Adrenal gland (tissue), 12 donors: ENCODE data around the gene CD72. TPM values are rescaled to one million over a fixed set of nuclear protein-coding genes. Genes with fewer than 3 reads are reported as not detected.
A peak's percentile ranks its signal among the peaks of the same experiment; 100 is the strongest.

Source experiments
- DNase-seq, 7 donors: peaks; one replicate each; pipeline ENCODE4 v3.0.0-alpha.2; 2019 to 2020
- H3K27ac ChIP-seq, 5 donors: fragments of 200-600 bp; sonication (generic) in 4 of 5; 1 replicate in 3 of 5; 2 replicates in 2 of 5; pipeline versions ENCODE4 v1.5.1 to v1.8.0; 2016 to 2020; ENCODE audit warnings: mild to moderate bottlenecking in 1 of 5
- H3K27me3 ChIP-seq: fragments of 200-600 bp; 2 replicates; pipeline ENCODE4 v1.8.0; 2021
- H3K36me3 ChIP-seq, 2 donors: fragments of 200-600 bp; replicated peaks in 1 of 2; 1 replicate in 1 of 2; 2 replicates in 1 of 2; pipeline versions ENCODE4 v1.5.1 to v1.8.0; 2018 to 2022
- H3K4me1 ChIP-seq, 2 donors: fragments of 200-600 bp; replicated peaks in 1 of 2; 1 replicate in 1 of 2; 2 replicates in 1 of 2; pipeline versions ENCODE4 v1.5.1 to v1.8.0; 2018 to 2021
- H3K4me3 ChIP-seq, 4 donors: fragments of 200-600 bp; sonication (generic) in 3 of 4; one replicate each; pipeline ENCODE4 v1.5.1; 2016 to 2018
- H3K9me3 ChIP-seq, 3 donors: fragments of 200-600 bp; sonication (generic) in 1 of 3; replicated peaks in 1 of 3; 1 replicate in 2 of 3; 2 replicates in 1 of 3; pipeline versions ENCODE4 v1.5.1 to v1.8.0; 2016 to 2021
- POLR2A ChIP-seq, 2 donors: fragments of 450-650 bp; IDR thresholded peaks; one replicate each; pipeline ENCODE4 v1.6.1; 2017; ENCODE audit warnings: antibody characterized with exemption in 2 of 2, mild to moderate bottlenecking in 2 of 2, moderate library complexity in 1 of 2
- WGBS, 4 donors: extraction: QIAGEN DNeasy Blood & Tissue Kit in 2 of 4; methylation state at CpG; one replicate each; pipeline versions ENCODE4 v1.1.5 to v1.1.7; 2013 to 2017; 5-methylcytosine and 5-hydroxymethylcytosine counted together
- intact Hi-C, 2 donors: fragments of 100-400 bp; cut with DNase I; formaldehyde crosslinking; loops; one replicate each; pipeline versions ENCODE4 v1.14.1 to v1.15.0; 2022 to 2023
- polyA plus RNA-seq, 3 donors: library from polyadenylated mRNA; stranded (reverse); fragments of 200-250 nt in 2 of 3; fragments of 350-450 nt in 1 of 3; fragmentation: Illumina TruSeq in 1 of 3; extraction: RNeasy Lipid Tissue Mini Kit (QIAGEN cat#74804) in 1 of 3; gene quantifications; one replicate each; pipeline ENCODE4 v1.2.3, GENCODE V29; 2013 to 2014
- total RNA-seq, 9 donors: library from RNA; depleted of rRNA in 4 of 9; stranded (reverse); fragments of >200 nt in 4 of 9; fragments of 120-200 nt in 1 of 9; fragmentation: NEBNext Ultra II Directional in 1 of 9; extraction: Animal tissue kit (Norgen Biotek cat#: 25700) in 1 of 9; gene quantifications; one replicate each; pipeline versions ENCODE4 v1.1.0 to v1.2.4, GENCODE V29; 2013 to 2023
- TF ChIP-seq, protein P1 (sequence below), 6 experiments: fragments of 450-650 bp in 4 of 6; fragments of 200-600 bp in 2 of 6; sonication (generic) in 1 of 6; IDR thresholded peaks; 1 replicate in 5 of 6; 2 replicates in 1 of 6; pipeline versions ENCODE4 v1.5.1 to v1.8.0; 2016 to 2021; ENCODE audit warnings: antibody characterized with exemption in 6 of 6, mild to moderate bottlenecking in 2 of 6, moderate library complexity in 1 of 6
- donor health status: healthy with polysubstance abuse.
- donor health status: Bipolar disorder and iron deficiency.
- donor health status: DM: yes; HTN: yes; CAD: no.
- donor health status: DM: no; HTN: no; CAD: no.
- donor health status: DM: no; HTN: no; CAD: no.
- donor health status: DM: yes; HTN: yes; CAD: no.

Gene CD72
- total and polyA plus RNA-seq, 12 donors = 0.69 to 18.5 (median 4.3) TPM

DNA sequence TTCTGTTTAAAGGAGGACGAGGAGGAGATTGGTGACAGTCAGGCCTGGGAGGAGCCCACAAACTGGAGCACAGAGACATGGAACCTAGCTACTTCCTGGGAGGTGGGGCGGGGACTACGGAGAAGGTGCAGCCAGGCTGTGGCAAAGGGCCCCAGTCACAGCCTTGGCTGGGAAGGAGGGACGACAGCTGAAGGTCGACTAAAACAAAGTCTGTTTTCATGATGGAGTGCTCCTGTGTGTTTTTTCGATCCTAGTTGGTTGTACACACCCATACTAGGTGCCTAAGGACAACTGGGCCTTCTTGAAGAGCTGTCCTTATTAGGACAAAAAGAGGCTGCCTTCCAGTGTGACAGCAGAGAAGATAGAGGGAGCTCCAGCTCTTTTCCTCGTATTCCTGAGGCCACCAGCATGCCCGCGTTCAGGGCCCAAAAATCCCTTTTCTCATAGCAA lies 42.8 kb upstream of the CD72 start:
- Histone ChIP-seq H3K36me3 (peaks cover 0 to 4% of the 10 kb centered on the region in 2 donors), H3K27ac (peak overlapping the region in 3 of 5 donors; percentile 36 to 97 (median 74)), H3K9me3 (no peaks in the 10 kb centered on the region), H3K4me1 (peaks cover 18 to 44% of the 10 kb centered on the region in 2 donors), H3K27me3 (no peaks in the 10 kb centered on the region), H3K4me3 (no peak overlapping the region)
- WGBS, 4 donors = 28 to 39% (median 33%) methylated on average over 9 of the region's 9 CpGs
- TF ChIP-seq, protein P1, sequence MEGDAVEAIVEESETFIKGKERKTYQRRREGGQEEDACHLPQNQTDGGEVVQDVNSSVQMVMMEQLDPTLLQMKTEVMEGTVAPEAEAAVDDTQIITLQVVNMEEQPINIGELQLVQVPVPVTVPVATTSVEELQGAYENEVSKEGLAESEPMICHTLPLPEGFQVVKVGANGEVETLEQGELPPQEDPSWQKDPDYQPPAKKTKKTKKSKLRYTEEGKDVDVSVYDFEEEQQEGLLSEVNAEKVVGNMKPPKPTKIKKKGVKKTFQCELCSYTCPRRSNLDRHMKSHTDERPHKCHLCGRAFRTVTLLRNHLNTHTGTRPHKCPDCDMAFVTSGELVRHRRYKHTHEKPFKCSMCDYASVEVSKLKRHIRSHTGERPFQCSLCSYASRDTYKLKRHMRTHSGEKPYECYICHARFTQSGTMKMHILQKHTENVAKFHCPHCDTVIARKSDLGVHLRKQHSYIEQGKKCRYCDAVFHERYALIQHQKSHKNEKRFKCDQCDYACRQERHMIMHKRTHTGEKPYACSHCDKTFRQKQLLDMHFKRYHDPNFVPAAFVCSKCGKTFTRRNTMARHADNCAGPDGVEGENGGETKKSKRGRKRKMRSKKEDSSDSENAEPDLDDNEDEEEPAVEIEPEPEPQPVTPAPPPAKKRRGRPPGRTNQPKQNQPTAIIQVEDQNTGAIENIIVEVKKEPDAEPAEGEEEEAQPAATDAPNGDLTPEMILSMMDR (IDR thresholded peaks at IDR 0.05) = peak; percentile 38 to 58 (median 50)
- no peak for TF ChIP-seq POLR2A (IDR thresholded peaks at IDR 0.05)
- DNase-seq = peak in 5 of 7 donors; percentile 55 to 72 (median 56)
- intact Hi-C loops = loop anchor here in 1 of 2 donors (5.0 kb wide), 2 partner anchors 36 to 71 kb away; partner anchors contain the start of genes CREB3 and TLN1

DNA sequence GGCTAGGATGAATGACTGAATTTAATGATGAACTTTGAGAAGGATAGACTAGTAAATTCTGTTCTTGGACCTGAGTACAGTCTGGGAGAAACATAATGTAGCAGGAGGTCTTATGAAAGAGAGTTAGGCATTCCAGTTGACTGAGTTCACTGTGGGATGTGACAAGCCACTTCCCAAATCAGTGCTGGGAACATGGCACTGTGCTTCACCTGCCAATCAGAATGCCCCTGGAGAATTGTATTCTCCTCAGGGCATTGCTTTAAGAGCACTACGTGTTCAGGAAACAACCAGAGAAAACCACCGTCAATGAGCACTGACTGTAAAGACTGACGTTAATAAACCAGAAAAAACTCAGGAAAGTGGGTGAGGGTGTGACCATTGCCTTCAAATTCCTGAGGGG lies 41.1 kb upstream of the CD72 start:
- Histone ChIP-seq H3K27ac (peak overlapping the region in 4 of 5 donors; percentile 88 to 97 (median 96)), H3K36me3 (peaks cover 0 to 4% of the 10 kb centered on the region in 2 donors), H3K4me1 (peaks cover 6 to 31% of the 10 kb centered on the region in 2 donors), H3K27me3 (no peaks in the 10 kb centered on the region), H3K9me3 (no peaks in the 10 kb centered on the region), H3K4me3 (peak overlapping the region in 1 of 4 donors; percentile 78)
- intact Hi-C loops = no loop called here
- no peak for TF ChIP-seq POLR2A (IDR thresholded peaks at IDR 0.05)
- TF ChIP-seq, protein P1 (IDR thresholded peaks at IDR 0.05) = no peak
- DNase-seq = peak in 2 of 7 donors; percentile 16 to 28
- WGBS, 4 donors = 62 to 75% (median 64%) methylated on average over 3 of the region's 3 CpGs

DNA sequence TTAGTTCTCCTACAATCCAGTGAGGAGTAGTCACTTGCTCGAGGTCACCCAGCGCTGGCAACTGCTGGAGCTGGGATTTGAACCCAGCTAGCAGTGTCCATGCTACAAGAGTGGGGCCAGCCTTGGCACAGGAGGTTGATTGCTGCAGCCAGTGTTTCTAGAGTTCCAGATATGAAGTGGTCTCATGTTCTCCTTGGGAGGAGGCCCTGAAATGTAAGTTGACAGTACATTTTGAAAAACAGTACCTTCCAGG lies 40.7 kb upstream of the CD72 start:
- TF ChIP-seq, protein P1 (IDR thresholded peaks at IDR 0.05) = no peak
- TF ChIP-seq POLR2A (IDR thresholded peaks at IDR 0.05) = no peak
- Histone ChIP-seq H3K4me3 (peak overlapping the region in 3 of 4 donors; percentile 53 to 82 (median 78)), H3K27me3 (no peaks in the 10 kb centered on the region), H3K4me1 (peaks cover 6 to 31% of the 10 kb centered on the region in 2 donors), H3K9me3 (no peaks in the 10 kb centered on the region), H3K27ac (peak overlapping the region; percentile 80 to 97 (median 95)), H3K36me3 (peaks cover 0 to 4% of the 10 kb centered on the region in 2 donors)
- peak in 5 of 7 donors; percentile 64 to 80 (median 71) for DNase-seq
- intact Hi-C loops = no loop called here
- 0 to 3% (median 0%) methylated on average over 2 of the region's 2 CpGs for WGBS, 4 donors

DNA sequence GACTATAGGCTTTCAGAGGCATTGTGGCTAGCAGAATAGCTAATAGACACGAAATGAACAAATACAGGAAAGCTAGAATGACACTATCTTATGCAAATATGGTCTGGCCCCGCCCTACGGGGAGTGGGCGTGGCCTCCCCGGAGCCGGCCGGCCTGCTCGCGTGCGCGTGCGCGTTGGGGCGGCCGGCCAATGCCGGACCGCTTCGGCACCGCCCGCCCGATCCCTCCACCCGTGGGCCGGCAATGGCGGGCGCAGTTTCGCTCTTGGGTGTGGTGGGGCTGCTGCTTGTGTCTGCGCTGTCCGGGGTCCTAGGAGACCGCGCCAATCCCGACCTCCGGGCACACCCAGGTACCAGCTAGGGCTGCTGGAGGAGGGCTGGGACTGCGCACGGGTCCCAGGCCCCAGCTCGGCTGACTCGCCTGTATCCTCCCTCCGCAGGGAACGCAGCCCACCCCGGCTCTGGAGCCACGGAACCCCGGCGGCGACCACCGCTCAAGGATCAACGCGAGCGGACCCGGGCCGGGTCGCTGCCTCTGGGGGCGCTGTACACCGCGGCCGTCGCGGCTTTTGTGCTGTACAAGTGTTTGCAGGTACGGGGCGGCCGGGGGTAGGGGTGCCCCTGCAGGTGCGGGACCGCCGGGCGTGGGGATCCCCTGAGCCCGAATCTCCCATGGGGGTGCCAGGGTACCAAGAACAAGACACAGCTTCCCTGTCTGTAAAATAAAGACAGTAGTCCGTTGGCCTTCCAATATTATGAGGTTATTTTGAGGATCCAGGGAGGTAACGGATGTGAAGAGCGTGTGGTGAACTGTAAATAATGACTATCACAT lies 40.1 kb upstream of the CD72 start, which contains the start of gene CCDC107:
Gene CCDC107 (plus strand): TSS at position 156 of the 831 bp plus-strand sequence. CDS start 88 bp downstream, at position 244.
- intact Hi-C loops = no loop called here
- H3K4me1 ChIP-seq = peaks cover 6 to 31% of the 10 kb centered on the region in 2 donors
- H3K27ac ChIP-seq = peak within 1 kb of the TSS; percentile 80 to 97 (median 95)
- 0 to 2% (median 0%) methylated on average over 21 to 67 of the region's 67 CpGs for WGBS, 4 donors
- H3K27me3 ChIP-seq = no peaks in the 10 kb centered on the region
- peak; percentile 83 to 90 (median 87) for DNase-seq
- H3K4me3 ChIP-seq = peak within 1 kb of the TSS; percentile 53 to 82 (median 78)
- no peaks in the 10 kb centered on the region for H3K9me3 ChIP-seq
- peaks cover 0 to 4% of the 10 kb centered on the region in 2 donors for H3K36me3 ChIP-seq
- TF ChIP-seq, protein P1 (IDR thresholded peaks at IDR 0.05) = peak; percentile 41 to 65 (median 59)
- TF ChIP-seq POLR2A (IDR thresholded peaks at IDR 0.05) = peak; percentile 80 to 81
